Glomerular visceral epithelial cell (primary cell): ENCODE measurements around the gene DLX2.

Experiments used
- DNase-seq: peaks from one replicate; pipeline ENCODE4 v3.0.0-alpha.2; 2016; ENCODE audit errors: extremely low spot score

The DLX2 gene

DNA sequence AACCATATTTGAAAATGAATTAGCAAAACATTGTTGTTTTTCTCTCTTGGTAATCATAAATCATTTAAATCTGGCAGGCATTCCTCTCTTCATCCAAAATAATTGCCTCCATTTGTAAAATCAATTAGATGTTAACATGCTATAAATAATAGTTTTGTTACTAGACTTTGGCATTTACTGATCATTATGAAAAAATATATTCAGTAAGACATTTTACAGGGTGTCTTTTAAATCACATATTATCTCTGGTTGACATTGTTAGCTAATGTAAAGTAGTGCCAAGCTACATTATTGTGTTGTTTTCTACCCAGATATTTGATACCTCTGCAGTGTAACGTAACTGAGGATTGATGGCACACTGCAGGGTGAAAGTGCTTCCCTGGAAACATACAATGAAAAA is 49.2 kb downstream of the DLX2 start:
- DNase-seq, result no peak

- no peak for DNase-seq
Observed at GRCh38 chr2:172052000-172052983, 50.4 kb downstream of the DLX2 start.

DNA sequence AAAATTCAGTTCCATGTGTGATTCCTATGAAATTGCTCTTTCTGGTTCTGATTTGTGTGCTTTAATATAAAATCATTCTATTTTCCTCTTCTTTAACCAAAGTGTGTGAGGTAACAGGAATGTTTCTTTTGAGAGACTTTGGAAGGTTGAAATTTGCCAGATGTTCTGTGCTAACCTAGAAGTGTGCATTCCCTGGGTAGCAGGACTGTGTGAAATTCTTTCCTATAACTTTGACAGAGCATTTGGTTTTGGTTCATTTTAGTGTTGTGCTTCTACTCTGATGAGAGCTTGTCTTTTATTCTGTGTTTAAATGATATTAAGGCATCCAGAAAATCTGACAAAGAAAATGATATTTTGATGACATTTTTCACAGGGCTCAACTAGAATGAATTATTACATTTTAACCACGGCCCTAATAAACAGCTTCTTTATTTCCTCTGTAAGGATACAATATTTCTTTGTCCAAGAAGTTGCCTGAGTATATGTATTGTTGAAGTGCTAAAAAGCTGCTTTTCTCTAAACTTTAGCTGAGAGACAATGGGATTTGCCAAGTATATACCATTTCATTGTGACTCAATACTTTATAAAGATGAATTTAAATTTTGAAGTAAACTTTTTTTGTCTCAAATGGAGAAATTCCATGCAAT is 52.1 kb downstream of the DLX2 start:
- no peak for DNase-seq

DNA sequence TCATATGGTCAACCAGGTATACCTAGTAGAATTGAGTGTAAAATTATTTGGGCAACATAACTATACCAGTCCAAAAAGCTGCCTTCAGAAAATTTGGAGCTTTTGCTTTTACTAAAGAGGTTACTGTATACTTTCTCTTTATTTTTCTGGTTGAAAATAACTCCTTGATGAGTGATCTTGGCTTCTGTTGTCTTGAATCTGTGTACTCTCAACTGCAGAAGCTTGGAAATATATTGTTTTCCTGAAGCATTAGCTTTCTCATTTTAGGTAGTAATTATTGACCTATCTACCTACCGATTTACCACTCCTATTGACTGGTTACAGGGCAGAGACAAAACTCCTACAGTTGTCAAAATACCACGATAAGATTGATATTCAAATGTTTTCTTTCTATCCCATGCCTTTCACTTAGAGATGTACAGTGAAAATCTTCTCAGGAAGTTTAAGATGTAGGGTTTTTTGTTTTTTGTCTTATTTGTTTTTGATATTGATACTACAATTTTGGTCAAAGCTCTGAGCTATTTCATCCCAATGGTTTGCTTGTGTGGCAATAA is 53.1 kb downstream of the DLX2 start:
- no peak for DNase-seq
